SIG-M5 treated with dmso at 0.1 percent for 504 hours (cell line): Measurements from ENCODE around the gene CSH2.
A peak's percentile ranks its signal among the peaks of the same experiment; 100 is the strongest.
"Not testable (repeated sequence)": the region's sequence is repeated elsewhere in the genome, so short reads cannot be mapped to it uniquely, and the experiment has no call there.

Experiments
- DNase-seq: peaks from one replicate; lab custom pipeline; 2025; ENCODE audit not compliant: unreplicated experiment; lab: John Stamatoyannopoulos, UW

The CSH2 gene

GRCh38 chr17:63856425-63856824 is 17.1 kb downstream of the CSH2 start:
- not testable (repeated sequence) for DNase-seq

GRCh38 chr17:63855185-63855584 is 18.3 kb downstream of the CSH2 start:
- no peak for DNase-seq

GRCh38 chr17:63854709-63855108 is 18.8 kb downstream of the CSH2 start:
- DNase-seq: no peak

GRCh38 chr17:63853260-63853659 is 20.2 kb downstream of the CSH2 start:
- no peak for DNase-seq

- DNase-seq: no peak
Measured at GRCh38 chr17:63850401-63850800, 23.1 kb downstream of the CSH2 start.

- peak; percentile 92 for DNase-seq
Measured at GRCh38 chr17:63848834-63849689, 24.4 kb downstream of the CSH2 start.

GRCh38 chr17:63847525-63848249 is 25.8 kb downstream of the CSH2 start:
- DNase-seq: no peak

GRCh38 chr17:63845509-63845908 is 28.0 kb downstream of the CSH2 start:
- no peak for DNase-seq

GRCh38 chr17:63843910-63844677 is 29.4 kb downstream of the CSH2 start:
- DNase-seq: no peak

- peak; percentile 68 for DNase-seq
Measured at GRCh38 chr17:63843387-63843888, 30.0 kb downstream of the CSH2 start.

- peak; percentile 99 for DNase-seq
Measured at GRCh38 chr17:63842540-63843386, 30.7 kb downstream of the CSH2 start, which contains the start of gene SMARCD2. Gene SMARCD2, minus strand, starts transcription at chr17:63842685. Its CDS starts 11 bp downstream, at chr17:63842674.

- peak; percentile 44 for DNase-seq
Measured at GRCh38 chr17:63842173-63842539, 31.3 kb downstream of the CSH2 start.

GRCh38 chr17:63841350-63842172 is 31.9 kb downstream of the CSH2 start:
- DNase-seq: peak; percentile 50

GRCh38 chr17:63840591-63841349 is 32.7 kb downstream of the CSH2 start:
- DNase-seq: no peak

GRCh38 chr17:63838631-63839171 is 34.8 kb downstream of the CSH2 start:
- DNase-seq: peak; percentile 81

GRCh38 chr17:63837962-63838600 is 35.4 kb downstream of the CSH2 start:
- no peak for DNase-seq

GRCh38 chr17:63837480-63837879 is 36.0 kb downstream of the CSH2 start:
- DNase-seq: no peak

- DNase-seq: no peak
Measured at GRCh38 chr17:63836811-63837210, 36.7 kb downstream of the CSH2 start.
